Stimulated activated CD4-positive, alpha-beta T cell treated with anti-CD3 and anti-CD28 coated beads, Interleukin-1b, Interleukin-23, amount 100 ng/mL, for 24 hours (primary cell): Measurements from ENCODE around the gene SLC16A8.
"Not testable (repeated sequence)": the region's sequence is repeated elsewhere in the genome, so short reads cannot be mapped to it uniquely, and the experiment has no call there.

Experiments used
- DNase-seq, 4 experiments: peaks; one replicate each; pipeline ENCODE4 v3.0.0-alpha.2; 2020; ENCODE audit warnings: low read depth in 4 of 4, low spot score in 1 of 4

SLC16A8 gene

GRCh38 chr22:38086942-38087341, 3.0 kb upstream of the SLC16A8 start:
- DNase-seq: no peak

- DNase-seq: no peak
Observed at GRCh38 chr22:38086001-38086845, 2.2 kb upstream of the SLC16A8 start.

GRCh38 chr22:38085501-38085900, 1.5 kb upstream of the SLC16A8 start:
- DNase-seq: no peak

- DNase-seq: no peak
Observed at GRCh38 chr22:38085056-38085455, 1.1 kb upstream of the SLC16A8 start.

DNA sequence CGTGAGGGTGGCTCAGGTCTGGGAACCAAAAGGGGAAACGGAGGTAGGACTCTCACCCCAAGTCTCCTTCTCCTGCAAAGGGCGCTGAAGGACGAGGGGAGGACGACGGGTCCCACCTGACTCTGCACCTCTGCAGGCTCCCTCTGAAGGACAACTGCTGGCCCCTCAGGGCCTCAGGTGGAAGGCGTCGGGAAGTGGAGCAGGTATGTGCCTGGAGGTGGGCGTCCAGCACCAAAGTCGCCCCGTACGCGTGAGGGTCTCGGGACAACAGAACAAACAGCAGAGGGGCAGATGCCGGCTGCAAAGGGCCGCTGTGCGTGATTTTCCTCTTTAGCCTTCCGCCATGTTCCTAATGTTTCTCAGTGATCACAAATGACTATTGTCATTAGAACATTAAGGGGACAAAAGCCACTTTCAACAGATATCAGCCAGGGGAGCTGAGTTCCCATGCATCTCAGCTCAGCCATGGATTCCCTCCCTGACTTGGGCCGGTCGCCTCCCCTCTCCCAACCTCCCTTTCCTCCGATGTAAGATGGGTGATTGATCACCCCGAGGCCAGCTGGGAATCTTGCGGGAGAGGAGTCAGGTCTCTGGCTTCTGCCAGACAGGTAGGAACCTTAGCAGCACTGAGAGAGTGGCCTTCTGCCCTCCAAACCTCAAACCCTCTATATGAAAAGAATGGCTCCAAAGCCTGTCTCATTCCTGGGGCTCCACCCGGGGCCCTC, 836 bp downstream of the SLC16A8 start:
- no peak for DNase-seq

DNA sequence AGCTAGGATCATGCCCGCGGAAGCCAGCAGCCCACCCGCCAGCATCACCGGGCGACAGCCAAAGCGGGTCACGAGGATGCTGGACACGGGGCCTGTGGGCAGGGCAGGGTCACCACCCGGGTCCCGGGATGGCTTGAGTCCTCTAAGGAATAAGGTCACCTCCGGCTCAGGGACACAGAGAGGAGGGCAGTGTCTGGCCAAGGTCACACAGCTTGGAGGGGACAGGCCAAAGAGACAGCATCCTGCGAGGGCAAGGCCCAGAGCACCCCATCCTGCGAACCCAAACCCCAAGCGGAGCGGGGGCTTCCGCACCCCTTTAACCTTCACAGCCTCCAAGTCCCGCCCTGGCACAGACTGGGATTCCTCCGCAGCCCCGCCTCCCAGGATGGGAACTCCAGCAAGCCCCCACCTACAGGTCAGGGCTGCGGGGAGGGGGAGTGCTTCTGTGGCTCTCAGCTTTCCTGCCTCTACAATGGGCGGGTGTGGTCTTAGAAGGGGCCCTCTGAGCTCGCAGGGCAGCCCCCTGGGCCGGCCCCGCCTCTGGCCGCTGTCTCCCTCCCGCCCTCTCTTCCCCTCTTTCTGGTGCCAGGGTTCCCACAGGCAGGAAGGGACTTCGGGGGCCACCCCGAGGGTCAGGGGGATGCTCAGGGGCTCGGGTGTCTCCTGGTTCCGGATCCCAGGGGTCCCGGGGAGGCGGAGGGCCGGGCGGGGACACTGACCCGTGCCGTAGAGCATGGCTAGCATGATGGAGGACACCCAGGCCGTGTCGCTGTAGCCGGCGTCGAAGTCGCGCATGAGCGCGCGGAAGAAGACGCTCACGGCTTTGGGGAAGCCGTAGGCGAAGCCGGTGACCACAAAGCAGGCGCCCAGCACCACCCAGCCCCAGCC, 1.8 kb downstream of the SLC16A8 start:
- DNase-seq: no peak

DNA sequence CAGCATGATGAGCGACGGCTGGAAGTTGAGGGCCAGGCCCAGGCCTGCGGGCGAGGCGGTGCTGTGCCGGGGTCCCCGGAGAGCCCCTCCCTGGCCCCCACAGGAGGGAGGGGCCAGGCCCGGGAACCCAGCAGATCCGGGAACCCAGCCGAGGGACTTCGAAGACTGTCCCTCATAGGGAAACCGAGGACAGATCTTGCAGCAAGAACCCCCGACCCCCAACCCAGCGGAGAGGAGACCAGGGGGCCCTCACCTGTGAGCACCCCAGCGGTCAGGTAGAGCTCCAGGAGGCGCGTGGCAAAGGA, 2.4 kb downstream of the SLC16A8 start:
- no peak for DNase-seq

DNA sequence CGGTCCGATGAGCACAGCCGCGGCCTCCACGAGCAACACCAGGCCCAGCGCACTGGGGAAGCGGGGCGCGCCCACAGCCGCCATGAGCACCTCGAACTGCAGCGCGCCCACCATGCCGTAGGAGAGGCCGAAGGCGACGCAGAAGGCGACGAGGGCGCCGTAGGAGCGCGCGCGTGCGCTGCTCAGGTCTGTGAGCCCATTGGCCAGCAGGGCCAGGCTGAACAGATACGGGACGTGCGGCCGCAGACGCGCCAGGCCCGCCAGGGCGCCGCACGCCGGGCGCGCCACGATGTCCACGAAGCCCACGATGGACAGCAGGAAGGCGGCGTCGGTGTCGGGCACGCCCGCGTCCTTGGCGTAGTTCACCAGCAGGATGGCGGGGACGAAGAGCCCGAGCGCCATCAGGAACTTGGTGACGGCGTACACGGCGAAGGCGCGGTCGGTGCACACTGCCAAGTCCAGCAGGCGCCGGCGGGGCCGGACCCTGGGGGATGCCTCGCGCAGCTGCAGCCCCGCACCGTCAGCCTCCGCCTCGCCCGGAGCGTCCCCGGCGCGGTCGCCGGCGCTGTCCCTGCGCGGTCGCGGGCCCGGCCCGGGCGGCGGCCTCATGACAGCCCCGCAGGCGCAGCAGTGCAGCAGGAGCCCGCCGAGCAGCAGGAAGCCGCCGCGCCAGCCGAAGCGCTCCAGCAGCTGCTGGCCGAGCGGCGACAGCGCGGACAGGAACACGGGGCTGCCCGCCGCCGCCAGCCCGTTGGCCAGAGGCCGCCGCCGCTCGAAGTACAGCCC, 2.9 kb downstream of the SLC16A8 start:
- DNase-seq: no peak

DNA sequence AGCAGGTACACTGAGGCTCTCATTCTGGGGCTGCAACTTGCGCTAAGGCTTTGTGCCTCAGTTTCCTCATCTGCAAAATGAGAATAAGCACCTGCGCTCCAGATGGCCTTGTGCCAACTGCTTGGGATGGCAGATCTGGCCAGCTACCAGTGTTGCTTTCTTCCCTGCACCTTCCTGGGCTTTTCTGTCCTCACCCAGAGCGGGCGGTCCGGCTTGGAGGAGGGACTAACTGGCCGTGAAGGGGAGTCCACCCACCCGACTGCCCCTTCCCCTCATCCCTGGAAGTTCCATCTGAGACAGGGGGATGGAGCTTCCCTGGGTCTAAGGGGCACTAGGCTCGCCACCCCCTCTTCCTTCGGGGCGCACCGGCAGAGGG, 3.5 kb downstream of the SLC16A8 start:
- no peak for DNase-seq

DNA sequence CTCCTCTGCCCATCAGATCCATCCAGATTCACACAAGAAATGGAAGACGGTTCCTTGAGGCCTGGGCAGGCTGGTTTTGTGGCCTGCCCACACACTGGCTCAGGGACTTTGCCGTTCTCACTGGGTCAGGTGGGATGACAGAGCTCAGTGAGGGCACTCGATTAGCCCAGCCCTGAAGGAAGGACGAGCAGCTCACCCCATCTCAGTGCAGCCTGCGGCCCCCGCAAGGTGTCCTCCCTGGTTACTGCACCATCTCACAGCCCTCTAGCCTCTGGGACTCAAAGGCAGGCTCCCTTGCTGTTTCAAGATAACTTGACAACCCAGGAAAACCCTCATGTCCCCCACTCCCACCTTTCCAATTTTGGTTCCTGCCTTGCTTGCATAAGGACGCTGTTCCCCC, 4.2 kb downstream of the SLC16A8 start:
- no peak for DNase-seq

GRCh38 chr22:38079208-38079607, 4.8 kb downstream of the SLC16A8 start:
- not testable (repeated sequence) for DNase-seq

GRCh38 chr22:38078046-38078840, 5.7 kb downstream of the SLC16A8 start:
- no peak for DNase-seq

GRCh38 chr22:38077595-38077994, 6.4 kb downstream of the SLC16A8 start:
- DNase-seq: no peak

DNA sequence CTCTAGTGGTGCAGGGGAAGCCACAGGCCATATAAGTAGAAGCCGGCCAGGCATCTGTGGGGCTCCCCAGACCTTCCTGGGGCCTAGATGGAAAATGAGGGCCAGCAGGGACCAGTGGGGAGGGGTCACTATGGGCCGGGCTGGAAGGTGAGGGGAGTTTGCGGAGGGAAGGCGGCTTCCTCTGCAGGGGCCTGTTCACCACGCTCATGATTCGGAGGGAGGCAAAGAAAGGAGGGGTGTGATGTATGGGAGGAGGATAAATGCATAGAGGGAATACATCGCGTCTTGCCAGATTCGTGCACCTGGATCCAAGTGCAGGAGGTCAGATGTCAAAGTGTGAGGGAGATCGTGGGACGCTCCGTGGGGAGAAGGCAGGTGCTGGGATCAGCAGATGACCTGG, 6.9 kb downstream of the SLC16A8 start:
- no peak for DNase-seq

- no peak for DNase-seq
Observed at GRCh38 chr22:38075961-38076360, 8.0 kb downstream of the SLC16A8 start.

DNA sequence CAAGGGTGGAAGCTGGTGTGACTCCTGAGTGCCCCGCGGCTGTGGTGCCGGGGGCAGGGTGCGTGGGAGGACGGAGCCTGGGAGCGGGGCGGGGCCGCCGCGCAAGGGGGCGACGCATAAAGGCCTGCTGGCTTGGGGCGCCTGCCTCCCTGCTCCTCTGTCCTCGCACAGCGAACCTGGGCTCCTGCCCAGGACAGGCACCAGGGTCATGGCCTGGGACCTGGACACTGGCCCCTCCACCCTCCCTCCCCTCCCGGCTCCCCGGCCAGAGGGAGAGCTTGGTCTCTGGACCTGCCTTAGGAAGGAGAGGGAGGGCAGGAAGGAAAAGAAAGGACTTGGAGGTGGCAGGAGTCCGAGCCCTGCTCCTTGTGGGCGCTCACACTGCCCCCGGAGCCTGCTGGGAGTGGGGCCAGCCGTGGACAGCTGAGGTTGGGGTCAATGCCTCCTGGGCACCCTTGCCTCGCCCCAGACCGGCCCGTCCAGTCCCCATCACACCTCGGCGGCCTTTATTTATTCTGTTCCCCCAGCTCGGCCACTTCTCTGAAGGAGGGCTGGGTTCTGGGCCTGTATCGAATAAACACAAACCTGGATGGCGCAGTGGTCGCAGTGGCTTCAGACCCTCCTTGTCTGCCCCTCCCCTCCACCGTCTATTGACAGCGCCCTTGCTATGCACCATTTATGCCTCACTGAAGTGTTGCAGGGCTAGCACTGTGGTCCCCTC, 8.7 kb downstream of the SLC16A8 start:
- no peak for DNase-seq

DNA sequence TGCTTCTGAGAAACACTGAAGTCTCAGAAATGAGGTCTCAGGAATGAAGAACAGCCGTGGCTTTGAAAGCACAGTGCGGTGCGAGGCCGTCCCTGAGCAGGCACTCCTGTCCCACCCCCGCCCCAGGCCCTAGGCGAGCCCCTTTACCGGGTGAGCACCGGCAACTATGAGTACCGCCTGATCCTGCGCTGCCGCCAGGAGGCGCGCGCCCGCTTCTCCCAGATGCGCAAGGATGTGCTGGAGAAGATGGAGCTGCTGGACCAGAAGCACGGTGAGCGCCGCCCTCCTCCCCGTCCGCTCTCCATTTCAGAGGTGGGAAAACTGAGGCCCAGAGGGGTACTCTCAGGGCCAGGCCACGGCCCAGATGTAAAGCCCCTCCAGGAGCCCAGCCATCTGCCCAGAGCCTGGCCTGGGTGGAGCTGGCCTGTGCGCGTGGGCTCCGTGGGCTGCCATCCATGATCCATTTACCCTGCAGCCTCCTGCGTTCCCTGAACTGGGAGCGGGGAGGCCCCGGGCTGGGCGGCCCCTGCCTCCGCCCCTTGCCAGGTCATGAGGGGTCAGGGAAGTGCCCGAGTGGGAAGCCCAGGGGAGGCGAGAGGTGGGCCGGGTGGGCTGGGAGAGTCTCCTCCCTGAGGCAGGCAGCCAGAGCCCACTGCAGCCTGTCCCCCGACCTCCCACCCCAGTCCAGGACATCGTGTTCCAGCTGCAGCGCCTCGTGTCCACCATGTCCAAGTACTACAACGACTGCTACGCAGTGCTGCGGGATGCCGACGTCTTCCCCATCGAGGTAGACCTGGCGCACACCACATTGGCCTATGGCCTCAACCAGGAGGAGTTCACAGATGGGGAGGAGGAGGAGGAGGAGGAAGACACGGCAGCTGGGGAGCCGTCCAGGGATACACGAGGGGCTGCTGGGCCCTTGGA, 9.5 kb downstream of the SLC16A8 start:
- no peak for DNase-seq
